ENCODE measurements around the gene CDRT15.
"Not testable (repeated sequence)": the region's sequence is repeated elsewhere in the genome, so short reads cannot be mapped to it uniquely, and the experiment has no call there.

CDRT15 gene

GRCh38 chr17:14198575-14198974, 38.1 kb downstream of the CDRT15 start:
- no peak for DNase-seq (ENCODE audit: low read depth)
- in situ Hi-C loops (cut with HindIII; ENCODE audit: low sequenced_read_pairs), result no loop called here
- no peak overlapping the region for H3K4me3 ChIP-seq (ENCODE audit: low read depth, low read length)
- TF ChIP-seq CTCF (IDR thresholded peaks at IDR 0.05; ENCODE audit: low read depth, low read length, missing control alignments), result no peak

GRCh38 chr17:14198013-14198412, 38.6 kb downstream of the CDRT15 start:
- in situ Hi-C loops (cut with HindIII; ENCODE audit: low sequenced_read_pairs), result no loop called here
- TF ChIP-seq CTCF (IDR thresholded peaks at IDR 0.05; ENCODE audit: low read depth, low read length, missing control alignments), result no peak
- H3K4me3 ChIP-seq (ENCODE audit: low read depth, low read length), result no peak overlapping the region
- DNase-seq (ENCODE audit: low read depth), result no peak

GRCh38 chr17:14197586-14197985, 39.1 kb downstream of the CDRT15 start:
- in situ Hi-C loops (cut with HindIII; ENCODE audit: low sequenced_read_pairs), result no loop called here
- DNase-seq (ENCODE audit: low read depth), result no peak
- no peak overlapping the region for H3K4me3 ChIP-seq (ENCODE audit: low read depth, low read length)
- no peak for TF ChIP-seq CTCF (IDR thresholded peaks at IDR 0.05; ENCODE audit: low read depth, low read length, missing control alignments)

- no peak for DNase-seq (ENCODE audit: low read depth)
- no peak for TF ChIP-seq CTCF (IDR thresholded peaks at IDR 0.05; ENCODE audit: low read depth, low read length, missing control alignments)
- in situ Hi-C loops (cut with HindIII; ENCODE audit: low sequenced_read_pairs), result no loop called here
- no peak overlapping the region for H3K4me3 ChIP-seq (ENCODE audit: low read depth, low read length)
These were observed 39.6 kb downstream of the CDRT15 start for GRCh38 chr17:14197057-14197456.

- DNase-seq (ENCODE audit: low read depth), result no peak
- TF ChIP-seq CTCF (IDR thresholded peaks at IDR 0.05; ENCODE audit: low read depth, low read length, missing control alignments), result peak; percentile 18
- H3K4me3 ChIP-seq (ENCODE audit: low read depth, low read length), result no peak overlapping the region
- in situ Hi-C loops (cut with HindIII; ENCODE audit: low sequenced_read_pairs), result no loop called here
These were observed 40.2 kb downstream of the CDRT15 start for GRCh38 chr17:14196377-14196997.

GRCh38 chr17:14192636-14193344, 43.9 kb downstream of the CDRT15 start:
- H3K4me3 ChIP-seq (ENCODE audit: low read depth, low read length); in situ Hi-C loops (cut with HindIII; ENCODE audit: low sequenced_read_pairs); DNase-seq (ENCODE audit: low read depth): not testable (repeated sequence)

GRCh38 chr17:14192039-14192438, 44.6 kb downstream of the CDRT15 start:
- H3K4me3 ChIP-seq (ENCODE audit: low read depth, low read length); DNase-seq (ENCODE audit: low read depth); in situ Hi-C loops (cut with HindIII; ENCODE audit: low sequenced_read_pairs): not testable (repeated sequence)

GRCh38 chr17:14191469-14191868, 45.2 kb downstream of the CDRT15 start:
- H3K4me3 ChIP-seq (ENCODE audit: low read depth, low read length); in situ Hi-C loops (cut with HindIII; ENCODE audit: low sequenced_read_pairs); DNase-seq (ENCODE audit: low read depth): not testable (repeated sequence)

GRCh38 chr17:14190774-14191173, 45.9 kb downstream of the CDRT15 start:
- H3K4me3 ChIP-seq (ENCODE audit: low read depth, low read length); DNase-seq (ENCODE audit: low read depth); in situ Hi-C loops (cut with HindIII; ENCODE audit: low sequenced_read_pairs): not testable (repeated sequence)

- H3K4me3 ChIP-seq (ENCODE audit: low read depth, low read length); in situ Hi-C loops (cut with HindIII; ENCODE audit: low sequenced_read_pairs); DNase-seq (ENCODE audit: low read depth): not testable (repeated sequence)
These were observed 50.2 kb downstream of the CDRT15 start for GRCh38 chr17:14186443-14186842.
